VCaP (cell line): ENCODE results near the gene KCNK5.

Source experiments
- H3K27ac ChIP-seq: fragments of 450-650 bp; 2 replicates; pipeline ENCODE4 v1.5.1; 2017
- TF ChIP-seq, protein P1 (sequence below): fragments of 450-650 bp; conservative IDR thresholded peaks from 2 replicates; pipeline ENCODE4 v1.5.1; 2017; ENCODE audit warnings: mild to moderate bottlenecking, moderate library complexity

KCNK5 gene

DNA sequence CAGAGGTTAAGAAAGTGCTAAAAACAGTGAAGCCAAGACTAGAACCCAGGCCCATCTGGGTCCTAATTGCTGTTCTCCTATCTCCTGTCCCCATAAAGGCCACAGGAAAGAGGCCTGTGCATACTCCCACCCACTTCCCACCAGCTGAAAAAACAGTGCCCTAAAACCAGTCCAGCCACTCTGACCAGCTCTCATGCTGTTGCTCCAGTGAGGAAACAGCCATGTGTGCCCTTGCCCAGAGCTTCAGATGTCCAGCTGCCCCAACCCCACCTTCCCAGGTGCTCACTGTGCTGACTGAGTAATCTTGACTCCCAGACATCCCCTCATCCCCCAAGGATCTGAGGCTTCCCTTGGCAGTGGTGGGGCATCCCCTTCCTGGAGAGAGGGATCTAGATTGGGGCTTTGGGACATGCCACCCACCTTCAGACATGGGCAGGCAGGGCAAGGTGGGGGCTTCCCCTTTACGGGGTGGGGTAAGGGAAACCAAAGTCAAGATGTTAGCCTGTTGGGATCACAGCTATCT, 28.7 kb downstream of the KCNK5 start:
- TF ChIP-seq, protein P1, sequence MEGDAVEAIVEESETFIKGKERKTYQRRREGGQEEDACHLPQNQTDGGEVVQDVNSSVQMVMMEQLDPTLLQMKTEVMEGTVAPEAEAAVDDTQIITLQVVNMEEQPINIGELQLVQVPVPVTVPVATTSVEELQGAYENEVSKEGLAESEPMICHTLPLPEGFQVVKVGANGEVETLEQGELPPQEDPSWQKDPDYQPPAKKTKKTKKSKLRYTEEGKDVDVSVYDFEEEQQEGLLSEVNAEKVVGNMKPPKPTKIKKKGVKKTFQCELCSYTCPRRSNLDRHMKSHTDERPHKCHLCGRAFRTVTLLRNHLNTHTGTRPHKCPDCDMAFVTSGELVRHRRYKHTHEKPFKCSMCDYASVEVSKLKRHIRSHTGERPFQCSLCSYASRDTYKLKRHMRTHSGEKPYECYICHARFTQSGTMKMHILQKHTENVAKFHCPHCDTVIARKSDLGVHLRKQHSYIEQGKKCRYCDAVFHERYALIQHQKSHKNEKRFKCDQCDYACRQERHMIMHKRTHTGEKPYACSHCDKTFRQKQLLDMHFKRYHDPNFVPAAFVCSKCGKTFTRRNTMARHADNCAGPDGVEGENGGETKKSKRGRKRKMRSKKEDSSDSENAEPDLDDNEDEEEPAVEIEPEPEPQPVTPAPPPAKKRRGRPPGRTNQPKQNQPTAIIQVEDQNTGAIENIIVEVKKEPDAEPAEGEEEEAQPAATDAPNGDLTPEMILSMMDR, result no peak
- peak overlapping the region; percentile 42; the same call in 1 of the 2 replicates for H3K27ac ChIP-seq

- H3K27ac ChIP-seq, result peak overlapping the region; percentile 42; the same call in 1 of the 2 replicates
- TF ChIP-seq, protein P1, result no peak
These were observed 29.3 kb downstream of the KCNK5 start for GRCh38 chr6:39199976-39200375.

- TF ChIP-seq, protein P1, result no peak
- 0 out of 2 replicates have a peak overlapping the region, but pooled peaks have one; percentile 42 for H3K27ac ChIP-seq
These were observed 29.9 kb downstream of the KCNK5 start for GRCh38 chr6:39199231-39199940.

- TF ChIP-seq, protein P1, result no peak
These were observed 30.7 kb downstream of the KCNK5 start for GRCh38 chr6:39198528-39198927.

DNA sequence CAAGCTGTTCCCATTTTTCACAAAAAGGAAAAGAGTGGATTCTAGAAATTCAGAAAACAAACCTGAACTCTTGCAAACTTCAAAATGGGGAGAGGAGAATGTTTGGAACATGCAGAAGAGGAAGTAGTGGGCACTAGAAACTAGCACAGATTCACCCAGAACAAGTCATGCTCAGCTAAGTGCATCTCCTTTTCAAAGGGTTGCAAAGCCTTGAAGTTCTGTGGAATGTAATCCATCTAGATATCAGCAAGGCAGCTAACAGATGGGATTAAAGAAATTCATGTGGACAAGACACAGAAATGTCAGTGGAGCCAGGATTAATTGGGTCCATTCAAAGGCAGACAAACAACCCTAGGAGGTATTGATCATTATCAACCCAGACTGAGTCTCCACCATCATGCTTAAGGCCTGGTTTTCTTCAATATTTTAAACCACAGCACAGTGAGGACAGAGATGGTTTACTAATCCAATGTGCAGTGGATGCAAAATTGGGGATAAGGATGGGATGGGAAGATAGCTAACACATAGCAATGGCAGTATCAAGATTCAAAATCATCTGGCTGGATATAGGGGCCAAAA, 31.3 kb downstream of the KCNK5 start:
- TF ChIP-seq, protein P1, result no peak
- H3K27ac ChIP-seq, result no peak overlapping the region

More at GRCh38 chr6:39198528-39198927, 30.7 kb downstream of the KCNK5 start:
- no peak overlapping the region for H3K27ac ChIP-seq

DNA sequence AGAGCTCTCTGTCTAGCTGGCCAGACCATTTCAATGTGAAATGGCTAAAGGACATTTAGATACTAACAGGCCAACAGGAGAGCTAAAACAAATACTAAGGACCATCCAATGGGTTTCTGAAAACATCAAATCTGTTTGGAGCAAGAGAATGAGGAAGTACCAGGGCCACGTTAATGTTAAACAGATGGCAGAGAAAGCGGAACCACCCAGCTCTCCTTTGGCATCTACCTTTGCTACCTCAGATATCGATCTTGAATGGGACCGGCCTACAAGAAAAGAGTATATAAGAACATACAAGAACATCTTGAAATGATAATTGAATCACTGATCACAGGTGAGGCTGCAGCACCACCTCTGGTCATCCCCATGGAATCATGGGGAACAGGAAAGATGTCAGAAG, 31.8 kb downstream of the KCNK5 start:
- TF ChIP-seq, protein P1, result no peak
- no peak overlapping the region for H3K27ac ChIP-seq

- H3K27ac ChIP-seq, result no peak overlapping the region
- TF ChIP-seq, protein P1, result no peak
These were observed 32.6 kb downstream of the KCNK5 start for GRCh38 chr6:39196673-39197091.
